A549 (cell line): Measurements from ENCODE around the gene SHCBP1. TPM values are rescaled to one million over a fixed set of nuclear protein-coding genes. Genes with fewer than 3 reads are reported as not detected.

Experiments
- ATAC-seq, 2 experiments: fragments of 200-7000 bp in 1 of 2; fragments of >200 bp in 1 of 2; cut with Nextera tagmentation in 1 of 2; cut with Tn5 transposase in 1 of 2; 3 replicates each; pipeline versions ENCODE4 v1.8.0 to v1.9.1; 2018 to 2020; ENCODE audit warnings: mild to moderate bottlenecking in 1 of 2, moderate library complexity in 1 of 2
- CTCF ChIA-PET: fragments of 300-600 bp; sonication (Branson Sonifier 250); formaldehyde crosslinking; extraction: SDS; loops from one replicate; lab custom pipeline; 2021; ENCODE audit warnings: antibody characterized with exemption, inconsistent platforms; lab: Yijun Ruan, JAX
- POLR2A ChIA-PET: fragments of 350-600 bp; formaldehyde crosslinking; extraction: SDS; loops from one replicate; lab custom pipeline; 2021; ENCODE audit warnings: antibody characterized with exemption, inconsistent platforms; lab: Yijun Ruan, JAX
- DNase-seq, 2 experiments: peaks; one replicate each; pipeline versions ENCODE4 v3.0.0 to v3.0.0-alpha.2; 2011 to 2016; ENCODE audit warnings: low read depth in 1 of 2, low spot score in 1 of 2
- FAIRE-seq: peaks from 2 replicates; lab custom pipeline; 2011; peaks lifted over from hg19 to GRCh38; lab: Jason Lieb, UNC
- H3K27ac ChIP-seq, 2 experiments: fragments of >200 bp; sonication (Bioruptor Twin); formaldehyde crosslinking; 3 replicates each; pipeline ENCODE4 v1.5.1; 2016 to 2017
- H3K4me1 ChIP-seq: fragments of >200 bp; sonication (Bioruptor Twin); formaldehyde crosslinking; 3 replicates; pipeline ENCODE4 v1.6.1; 2016
- H3K4me2 ChIP-seq: fragments of >200 bp; sonication (Bioruptor Twin); formaldehyde crosslinking; 3 replicates; pipeline ENCODE4 v1.6.1; 2016
- H3K4me3 ChIP-seq: fragments of >200 bp; sonication (Bioruptor Twin); formaldehyde crosslinking; 3 replicates; pipeline ENCODE4 v1.5.1; 2016
- H3K9me3 ChIP-seq: fragments of >200 bp; sonication (Bioruptor Twin); formaldehyde crosslinking; 3 replicates; pipeline ENCODE4 v1.6.1; 2016
- CBX2 ChIP-seq: fragments of 200-600 bp; sonication (generic); IDR thresholded peaks from 2 replicates; pipeline ENCODE4 v1.6.1; 2016; ENCODE audit warnings: low read depth, mild to moderate bottlenecking, borderline replicate concordance
- CHD2 ChIP-seq: fragments of 150-350 bp; IDR thresholded peaks from 2 replicates; pipeline ENCODE4 v1.6.1; 2014; ENCODE audit warnings: low read length; ENCODE audit not compliant: partially characterized antibody
- CHD4 ChIP-seq: fragments of 200-600 bp; sonication (generic); IDR thresholded peaks from 2 replicates; pipeline ENCODE4 v1.6.1; 2016; ENCODE audit warnings: antibody characterized with exemption, mild to moderate bottlenecking, borderline replicate concordance
- EP300 ChIP-seq, 2 experiments: fragments of >200 bp; sonication (Bioruptor Twin); formaldehyde crosslinking; IDR thresholded peaks; 2 replicates in 1 of 2; 3 replicates in 1 of 2; pipeline ENCODE4 v1.6.1; 2016 to 2017
- ESRRA ChIP-seq: fragments of 150-350 bp; IDR thresholded peaks from 2 replicates; pipeline ENCODE4 v1.6.1; 2014; ENCODE audit warnings: mild to moderate bottlenecking, low read length, borderline replicate concordance
- FOSL2 ChIP-seq, 2 experiments: fragments of 450-650 bp in 1 of 2; fragments of >200 bp in 1 of 2; sonication (Bioruptor Twin) in 1 of 2; formaldehyde crosslinking; IDR thresholded peaks; 2 replicates each; pipeline versions ENCODE4 v1.5.0 to v1.6.1; 2016 to 2020; ENCODE audit warnings: mild to moderate bottlenecking in 1 of 2, moderate library complexity in 1 of 2
- HEYL ChIP-seq: fragments of 250-450 bp; sonication (Bioruptor Pico); IDR thresholded peaks from 2 replicates; pipeline ENCODE4 v1.8.0; 2021; ENCODE audit warnings: mild to moderate bottlenecking, moderate library complexity
- JUNB ChIP-seq: fragments of >200 bp; sonication (Bioruptor Twin); formaldehyde crosslinking; IDR thresholded peaks from 2 replicates; pipeline ENCODE4 v1.6.1; 2016
- MAZ ChIP-seq: fragments of 150-350 bp; IDR thresholded peaks from 2 replicates; pipeline ENCODE4 v1.6.1; 2014; ENCODE audit warnings: antibody characterized with exemption, low read depth, low read length, borderline replicate concordance
- MYC ChIP-seq: IDR thresholded peaks from 2 replicates; pipeline ENCODE4 v1.6.1; 2012; ENCODE audit warnings: mild to moderate bottlenecking, inconsistent platforms, low read length, improper control_type of control experiment, borderline replicate concordance
- NFE2L2 ChIP-seq: fragments of 150-350 bp; conservative IDR thresholded peaks from 2 replicates; pipeline ENCODE4 v1.6.1; 2014; ENCODE audit warnings: low read length
- PHF8 ChIP-seq: fragments of 200-600 bp; sonication (generic); IDR thresholded peaks from 2 replicates; pipeline ENCODE4 v1.6.1; 2016; ENCODE audit warnings: low read depth, mild to moderate bottlenecking, antibody characterized with exemption, moderate library complexity, borderline replicate concordance
- POLR2AphosphoS2 ChIP-seq: conservative IDR thresholded peaks from 2 replicates; pipeline ENCODE4 v1.6.1; 2012; ENCODE audit warnings: low read length, improper control_type of control experiment, inconsistent platforms
- SMC3 ChIP-seq: fragments of >200 bp; sonication (Bioruptor Twin); formaldehyde crosslinking; IDR thresholded peaks from 3 replicates; pipeline ENCODE4 v1.6.1; 2018; ENCODE audit warnings: inconsistent platforms
- TFCP2L1 ChIP-seq: fragments of 250-450 bp; sonication (Bioruptor Pico); IDR thresholded peaks from 2 replicates; pipeline ENCODE4 v1.5.0; 2021; ENCODE audit warnings: mild to moderate bottlenecking
- ZFP36 ChIP-seq: fragments of 450-650 bp; IDR thresholded peaks from 2 replicates; pipeline ENCODE4 v1.6.1; 2014; ENCODE audit warnings: borderline replicate concordance; ENCODE audit not compliant: partially characterized antibody
- WGBS: methylation state at CpG from one replicate; pipeline ENCODE4 v1.1.6; 2017; ENCODE audit errors: missing lambda C conversion rate; 5-methylcytosine and 5-hydroxymethylcytosine counted together
- polyA plus RNA-seq, 4 experiments: library from polyadenylated mRNA; depleted of rRNA in 3 of 4; stranded (reverse); fragments of >200 nt; fragmentation: RNase III in 1 of 4; extraction: RNeasy Plus Mini Kit Qiagen cat#74134 plus additional on column Dnase treatment in 1 of 4; gene quantifications; 2 replicates in 3 of 4; 3 replicates in 1 of 4; pipeline ENCODE4 v1.2.3, GENCODE V29; 2011 to 2017
- TF ChIP-seq, protein P1 (sequence below): IDR thresholded peaks from 2 replicates; pipeline ENCODE4 v1.6.1; 2012
- TF ChIP-seq, protein P2 (sequence below): fragments of 200-600 bp; sonication (generic); IDR thresholded peaks from 2 replicates; pipeline ENCODE4 v1.6.1; 2016; ENCODE audit warnings: antibody characterized with exemption, mild to moderate bottlenecking, moderate library complexity
- TF ChIP-seq, protein P3 (sequence below): fragments of >200 bp; sonication (Bioruptor Twin); formaldehyde crosslinking; IDR thresholded peaks from 3 replicates; pipeline ENCODE4 v1.6.1; 2016

SHCBP1 gene
- polyA plus RNA-seq, 2 of the 4 experiments (the other 2 are of a cell fraction), result 46.0 to 53.6 TPM

DNA sequence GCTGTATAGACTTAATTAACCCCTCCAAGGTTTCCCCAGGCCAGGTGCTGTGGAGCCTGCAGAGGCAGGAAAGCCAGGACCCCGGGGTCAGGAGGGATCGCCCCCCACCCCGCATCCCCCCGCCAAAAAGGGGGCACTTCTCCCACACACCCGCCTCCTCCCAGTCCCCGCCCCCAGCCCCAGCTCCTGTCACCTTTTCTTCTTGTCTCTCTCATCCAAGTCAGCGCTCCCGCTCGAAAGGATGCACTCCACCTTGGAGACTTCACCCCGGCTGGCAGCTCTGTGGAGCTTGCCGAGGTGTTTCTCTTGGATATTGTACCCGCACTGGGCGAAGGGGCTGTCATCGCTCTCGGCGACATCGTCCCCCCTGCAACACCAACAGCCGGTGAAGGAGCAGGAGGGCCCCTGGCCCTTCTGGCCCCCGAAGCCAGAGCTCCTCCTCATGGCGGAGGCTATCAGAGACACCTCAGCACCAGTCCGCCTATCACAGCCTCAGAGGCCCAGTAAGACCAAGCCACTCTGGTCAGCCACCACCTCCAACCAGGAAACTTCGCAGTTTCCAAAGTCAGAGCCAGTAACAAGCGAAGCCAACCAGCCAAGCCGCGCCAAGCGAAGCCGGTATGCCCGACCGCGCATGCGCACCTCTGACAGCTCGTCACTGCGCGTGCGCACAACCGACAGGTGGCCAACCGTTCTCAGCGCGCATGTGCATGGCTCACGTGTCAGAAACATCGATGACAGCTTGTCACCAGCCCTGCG is 52.5 kb downstream of the SHCBP1 start:
- ChIA-PET CTCF (interaction anchor here (0.6 to 2.3 kb wide), 3 partner anchors 8 to 21 kb away, joined by 4 to 17 read pairs (median 4); no protein-coding TSS in a partner anchor), POLR2A (no interaction called here)
- Histone ChIP-seq H3K27ac (no peak overlapping the region), H3K9me3 (no peaks in the 10 kb centered on the region), H3K4me3 (no peak overlapping the region), H3K4me2 (no peak overlapping the region), H3K4me1 (peaks cover 5% of the 10 kb centered on the region; the same call in 1 of the 3 replicates)
- no peak for TF ChIP-seq TFCP2L1 (CRISPR knock-in tag)
- TF ChIP-seq HEYL (CRISPR knock-in tag), result no peak
- TF ChIP-seq EP300 (IDR thresholded peaks at IDR 0.05), result no peak
- no peak for TF ChIP-seq MYC
- TF ChIP-seq ESRRA, result no peak
- FAIRE-seq, result no peak
- no peak for DNase-seq
- WGBS, result 77% methylated on average over 34 of the region's 42 CpGs
- ATAC-seq, result no peak

DNA sequence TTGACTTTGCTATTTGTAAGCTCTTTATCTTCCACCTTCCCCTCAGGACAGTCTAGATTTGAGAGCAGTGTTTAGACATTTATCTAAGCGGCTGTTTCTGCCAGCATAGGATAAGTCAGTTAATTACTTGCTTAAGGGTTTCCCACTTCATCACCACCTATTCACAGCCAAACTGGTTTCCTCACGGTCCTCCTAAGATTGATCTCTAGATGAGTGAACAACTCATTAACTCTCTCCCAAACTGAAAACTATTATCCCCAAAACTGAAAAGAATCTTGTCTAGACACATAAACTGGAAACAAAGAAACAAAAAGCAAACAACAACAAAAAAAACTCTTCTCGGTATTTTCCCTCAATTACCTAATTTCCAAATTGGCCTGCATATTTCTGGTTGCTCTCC is 58.2 kb downstream of the SHCBP1 start:
- DNase-seq (no peak), ATAC-seq (no peak), FAIRE-seq (no peak)
- 58% methylated on average over 3 of the region's 3 CpGs for WGBS
- ChIA-PET CTCF (interaction anchor here (1.0 to 1.5 kb wide), 2 partner anchors 9 to 44 kb away, joined by 3 to 7 read pairs; no protein-coding TSS in a partner anchor), POLR2A (no interaction called here)
- Histone ChIP-seq H3K4me2 (no peak overlapping the region), H3K9me3 (no peaks in the 10 kb centered on the region), H3K4me3 (no peak overlapping the region), H3K4me1 (no peaks in the 10 kb centered on the region), H3K27ac (no peak overlapping the region)
- TF ChIP-seq PHF8 (no peak), NFE2L2 (no peak), CHD2 (no peak), CHD4 (no peak), JUNB (no peak), FOSL2 (IDR thresholded peaks at IDR 0.05) (no peak), FOSL2 (CRISPR knock-in tag; IDR thresholded peaks at IDR 0.05) (no peak), CBX2 (no peak), SMC3 (no peak), POLR2AphosphoS2 (no peak), MAZ (no peak), ZFP36 (no peak)
- TF ChIP-seq, protein P1, sequence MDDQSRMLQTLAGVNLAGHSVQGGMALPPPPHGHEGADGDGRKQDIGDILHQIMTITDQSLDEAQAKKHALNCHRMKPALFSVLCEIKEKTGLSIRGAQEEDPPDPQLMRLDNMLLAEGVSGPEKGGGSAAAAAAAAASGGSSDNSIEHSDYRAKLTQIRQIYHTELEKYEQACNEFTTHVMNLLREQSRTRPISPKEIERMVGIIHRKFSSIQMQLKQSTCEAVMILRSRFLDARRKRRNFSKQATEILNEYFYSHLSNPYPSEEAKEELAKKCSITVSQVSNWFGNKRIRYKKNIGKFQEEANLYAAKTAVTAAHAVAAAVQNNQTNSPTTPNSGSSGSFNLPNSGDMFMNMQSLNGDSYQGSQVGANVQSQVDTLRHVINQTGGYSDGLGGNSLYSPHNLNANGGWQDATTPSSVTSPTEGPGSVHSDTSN, result no peak
- TF ChIP-seq, protein P2, sequence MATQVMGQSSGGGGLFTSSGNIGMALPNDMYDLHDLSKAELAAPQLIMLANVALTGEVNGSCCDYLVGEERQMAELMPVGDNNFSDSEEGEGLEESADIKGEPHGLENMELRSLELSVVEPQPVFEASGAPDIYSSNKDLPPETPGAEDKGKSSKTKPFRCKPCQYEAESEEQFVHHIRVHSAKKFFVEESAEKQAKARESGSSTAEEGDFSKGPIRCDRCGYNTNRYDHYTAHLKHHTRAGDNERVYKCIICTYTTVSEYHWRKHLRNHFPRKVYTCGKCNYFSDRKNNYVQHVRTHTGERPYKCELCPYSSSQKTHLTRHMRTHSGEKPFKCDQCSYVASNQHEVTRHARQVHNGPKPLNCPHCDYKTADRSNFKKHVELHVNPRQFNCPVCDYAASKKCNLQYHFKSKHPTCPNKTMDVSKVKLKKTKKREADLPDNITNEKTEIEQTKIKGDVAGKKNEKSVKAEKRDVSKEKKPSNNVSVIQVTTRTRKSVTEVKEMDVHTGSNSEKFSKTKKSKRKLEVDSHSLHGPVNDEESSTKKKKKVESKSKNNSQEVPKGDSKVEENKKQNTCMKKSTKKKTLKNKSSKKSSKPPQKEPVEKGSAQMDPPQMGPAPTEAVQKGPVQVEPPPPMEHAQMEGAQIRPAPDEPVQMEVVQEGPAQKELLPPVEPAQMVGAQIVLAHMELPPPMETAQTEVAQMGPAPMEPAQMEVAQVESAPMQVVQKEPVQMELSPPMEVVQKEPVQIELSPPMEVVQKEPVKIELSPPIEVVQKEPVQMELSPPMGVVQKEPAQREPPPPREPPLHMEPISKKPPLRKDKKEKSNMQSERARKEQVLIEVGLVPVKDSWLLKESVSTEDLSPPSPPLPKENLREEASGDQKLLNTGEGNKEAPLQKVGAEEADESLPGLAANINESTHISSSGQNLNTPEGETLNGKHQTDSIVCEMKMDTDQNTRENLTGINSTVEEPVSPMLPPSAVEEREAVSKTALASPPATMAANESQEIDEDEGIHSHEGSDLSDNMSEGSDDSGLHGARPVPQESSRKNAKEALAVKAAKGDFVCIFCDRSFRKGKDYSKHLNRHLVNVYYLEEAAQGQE, result no peak
- TF ChIP-seq, protein P3, sequence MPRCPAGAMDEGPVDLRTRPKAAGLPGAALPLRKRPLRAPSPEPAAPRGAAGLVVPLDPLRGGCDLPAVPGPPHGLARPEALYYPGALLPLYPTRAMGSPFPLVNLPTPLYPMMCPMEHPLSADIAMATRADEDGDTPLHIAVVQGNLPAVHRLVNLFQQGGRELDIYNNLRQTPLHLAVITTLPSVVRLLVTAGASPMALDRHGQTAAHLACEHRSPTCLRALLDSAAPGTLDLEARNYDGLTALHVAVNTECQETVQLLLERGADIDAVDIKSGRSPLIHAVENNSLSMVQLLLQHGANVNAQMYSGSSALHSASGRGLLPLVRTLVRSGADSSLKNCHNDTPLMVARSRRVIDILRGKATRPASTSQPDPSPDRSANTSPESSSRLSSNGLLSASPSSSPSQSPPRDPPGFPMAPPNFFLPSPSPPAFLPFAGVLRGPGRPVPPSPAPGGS, result no peak
